CD4-positive, alpha-beta T cell treated with Interferon alpha-2 for 1 hour (primary cell): ENCODE measurements around the gene TMEM151B.
"Not testable (repeated sequence)": the region's sequence is repeated elsewhere in the genome, so short reads cannot be mapped to it uniquely, and the experiment has no call there.

ENCODE experiments used
- DNase-seq, 2 donors: peaks; one replicate each; pipeline ENCODE4 v3.0.0-alpha.2; 2020 to 2022

TMEM151B gene

GRCh38 chr6:44339763-44340625 lies 69.7 kb downstream of the TMEM151B start:
- DNase-seq, result no peak

- DNase-seq, result no peak
Measured at GRCh38 chr6:44341095-44341890, 71.0 kb downstream of the TMEM151B start.

GRCh38 chr6:44342052-44342451 lies 71.8 kb downstream of the TMEM151B start:
- no peak for DNase-seq

- DNase-seq, result no peak
Measured at GRCh38 chr6:44342489-44342888, 72.2 kb downstream of the TMEM151B start, which contains the start of gene SPATS1. Gene SPATS1 (plus strand): TSS chr6:44342650. CDS start chr6:44343096, 446 bp downstream.

- not testable (repeated sequence) for DNase-seq
Measured at GRCh38 chr6:44346818-44347217, 76.6 kb downstream of the TMEM151B start.

GRCh38 chr6:44349904-44350649 lies 79.8 kb downstream of the TMEM151B start:
- no peak for DNase-seq

- DNase-seq, result not testable (repeated sequence)
Measured at GRCh38 chr6:44350650-44350994, 80.4 kb downstream of the TMEM151B start.

GRCh38 chr6:44352259-44352658 lies 82.0 kb downstream of the TMEM151B start:
- no peak for DNase-seq

GRCh38 chr6:44353336-44353735 lies 83.1 kb downstream of the TMEM151B start:
- DNase-seq, result no peak

- DNase-seq, result no peak
Measured at GRCh38 chr6:44355640-44356039, 85.4 kb downstream of the TMEM151B start.

- DNase-seq, result no peak
Measured at GRCh38 chr6:44356487-44356886, 86.2 kb downstream of the TMEM151B start.
